DOHH2 (cell line): ENCODE measurements around the gene KIRREL3.

Experiments
- H3F3A ChIP-seq: fragments of 200-600 bp; sonication (generic), shearing (Covaris generic); 2 replicates; pipeline ENCODE4 v1.6.0; 2016; ENCODE audit warnings: antibody characterized with exemption, mild to moderate bottlenecking; ENCODE audit not compliant: control insufficient read depth, insufficient read depth
- H3K27ac ChIP-seq: fragments of 200-600 bp; sonication (generic); 2 replicates; pipeline ENCODE4 v1.5.1; 2014; ENCODE audit warnings: low read depth, mild to moderate bottlenecking, low read length, moderate library complexity
- H3K27me3 ChIP-seq: fragments of 200-600 bp; sonication (generic); 2 replicates; pipeline ENCODE4 v1.6.1; 2014; ENCODE audit warnings: mild to moderate bottlenecking, low read length, mixed read lengths; ENCODE audit not compliant: control insufficient read depth
- H3K36me3 ChIP-seq: fragments of 200-600 bp; sonication (generic); 2 replicates; pipeline ENCODE4 v1.6.1; 2014; ENCODE audit warnings: mild to moderate bottlenecking, low read length, moderate library complexity, mixed read lengths; ENCODE audit not compliant: control insufficient read depth
- H3K4me1 ChIP-seq: fragments of 200-600 bp; sonication (generic); 2 replicates; pipeline ENCODE4 v1.6.1; 2014; ENCODE audit warnings: mild to moderate bottlenecking, low read length, mixed read lengths; ENCODE audit not compliant: control insufficient read depth
- H3K4me2 ChIP-seq: fragments of 200-600 bp; sonication (generic); 2 replicates; pipeline ENCODE4 v1.6.0; 2014; ENCODE audit warnings: mild to moderate bottlenecking, low read length, moderate library complexity
- H3K4me3 ChIP-seq: fragments of 200-600 bp; sonication (generic); 2 replicates; pipeline ENCODE4 v1.5.1; 2014; ENCODE audit warnings: mild to moderate bottlenecking, low read length, mixed read lengths
- H3K79me2 ChIP-seq: fragments of 200-600 bp; sonication (generic); 2 replicates; pipeline ENCODE4 v1.6.1; 2014; ENCODE audit warnings: mild to moderate bottlenecking, low read length, mixed read lengths; ENCODE audit not compliant: control insufficient read depth
- H3K9me2 ChIP-seq: fragments of 200-600 bp; sonication (generic); replicated peaks from 2 replicates; pipeline ENCODE4 v1.6.1; 2014; ENCODE audit warnings: mild to moderate bottlenecking, low read length, mixed read lengths; ENCODE audit not compliant: control insufficient read depth
- H3K9me3 ChIP-seq: fragments of 200-600 bp; sonication (generic); 2 replicates; pipeline ENCODE4 v1.6.1; 2014; ENCODE audit warnings: antibody characterized with exemption, low read length, mixed read lengths; ENCODE audit not compliant: control insufficient read depth, insufficient read depth
- H4K20me1 ChIP-seq: fragments of 200-600 bp; sonication (generic); 2 replicates; pipeline ENCODE4 v1.6.0; 2014; ENCODE audit warnings: low read depth, mild to moderate bottlenecking, antibody characterized with exemption, low read length, moderate library complexity; ENCODE audit not compliant: control insufficient read depth, insufficient read depth
- CTCF ChIP-seq: fragments of 200-600 bp; sonication (generic); IDR thresholded peaks from one replicate; pipeline ENCODE4 v1.5.1; 2014; ENCODE audit warnings: antibody characterized with exemption, mild to moderate bottlenecking, low read depth, low read length; ENCODE audit not compliant: poor library complexity, severe bottlenecking
- EZH2phosphoT487 ChIP-seq: fragments of 200-600 bp; sonication (generic); IDR thresholded peaks from 2 replicates; pipeline ENCODE4 v1.6.1; 2017; ENCODE audit warnings: borderline replicate concordance, mild to moderate bottlenecking, antibody characterized with exemption, low read length, moderate library complexity, mixed read lengths

Gene KIRREL3

GRCh38 chr11:126407101-126407521 lies 593.5 kb downstream of the KIRREL3 start:
- H3K9me3 ChIP-seq = no peaks in the 10 kb centered on the region
- no peaks in the 10 kb centered on the region for H3K36me3 ChIP-seq
- no peak overlapping the region for H3K4me3 ChIP-seq
- no peaks in the 10 kb centered on the region for H3K79me2 ChIP-seq
- no peak overlapping the region for H3K27ac ChIP-seq
- no peaks in the 10 kb centered on the region for H3K27me3 ChIP-seq
- no peaks in the 10 kb centered on the region for H3K9me2 ChIP-seq
- H4K20me1 ChIP-seq = peaks cover 3% of the 10 kb centered on the region; the same call in 1 of the 2 replicates
- H3F3A ChIP-seq = no peaks in the 10 kb centered on the region
- TF ChIP-seq CTCF (no peak), EZH2phosphoT487 (no peak)
- no peak overlapping the region for H3K4me2 ChIP-seq
- no peaks in the 10 kb centered on the region for H3K4me1 ChIP-seq

- Histone ChIP-seq H3K9me2 (no peaks in the 10 kb centered on the region), H3K4me1 (no peaks in the 10 kb centered on the region), H3K4me2 (no peak overlapping the region), H3F3A (no peaks in the 10 kb centered on the region), H3K27me3 (no peaks in the 10 kb centered on the region), H3K4me3 (no peak overlapping the region), H3K79me2 (no peaks in the 10 kb centered on the region), H4K20me1 (peaks cover 3% of the 10 kb centered on the region; the same call in 1 of the 2 replicates), H3K9me3 (no peaks in the 10 kb centered on the region), H3K36me3 (no peaks in the 10 kb centered on the region), H3K27ac (no peak overlapping the region)
- TF ChIP-seq CTCF (no peak), EZH2phosphoT487 (no peak)
Measured at GRCh38 chr11:126406368-126406767, 594.2 kb downstream of the KIRREL3 start.

DNA sequence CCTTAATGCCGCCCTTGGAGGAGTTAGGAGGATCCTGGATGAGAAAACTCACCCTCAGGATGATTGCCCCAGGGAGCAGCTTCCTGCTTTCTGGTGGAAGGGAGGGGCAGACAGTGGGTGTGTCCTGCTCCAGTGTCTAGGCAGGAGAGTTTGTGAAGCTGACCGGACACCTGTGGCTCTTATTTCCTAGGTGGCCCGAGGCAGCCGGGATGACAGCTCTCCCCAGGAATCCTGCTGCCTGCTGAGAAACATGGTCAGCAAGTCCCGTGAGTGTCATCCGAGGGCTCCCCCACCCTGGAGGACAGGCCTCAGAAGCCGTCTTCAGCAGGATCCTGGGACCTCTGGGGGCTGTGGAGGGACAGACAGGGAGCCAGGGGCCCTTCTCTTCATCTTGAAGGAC lies 594.7 kb downstream of the KIRREL3 start:
- no peak for TF ChIP-seq EZH2phosphoT487
- TF ChIP-seq CTCF = no peak
- Histone ChIP-seq H3K36me3 (no peaks in the 10 kb centered on the region), H4K20me1 (peaks cover 3% of the 10 kb centered on the region; the same call in 1 of the 2 replicates), H3K27ac (no peak overlapping the region), H3K4me3 (no peak overlapping the region), H3K9me3 (no peaks in the 10 kb centered on the region), H3K9me2 (no peaks in the 10 kb centered on the region), H3F3A (no peaks in the 10 kb centered on the region), H3K4me2 (no peak overlapping the region), H3K79me2 (no peaks in the 10 kb centered on the region), H3K27me3 (no peaks in the 10 kb centered on the region), H3K4me1 (no peaks in the 10 kb centered on the region)
